Fibroblast of peridontal ligament (primary cell): ENCODE results near the gene MYO16.
A peak's percentile ranks its signal among the peaks of the same experiment; 100 is the strongest.
"Not testable (repeated sequence)": the region's sequence is repeated elsewhere in the genome, so short reads cannot be mapped to it uniquely, and the experiment has no call there.

ENCODE experiments used
- DNase-seq: peaks from one replicate; pipeline ENCODE4 v3.0.0-alpha.2; 2010; ENCODE audit errors: extremely low read depth

Gene MYO16

DNA sequence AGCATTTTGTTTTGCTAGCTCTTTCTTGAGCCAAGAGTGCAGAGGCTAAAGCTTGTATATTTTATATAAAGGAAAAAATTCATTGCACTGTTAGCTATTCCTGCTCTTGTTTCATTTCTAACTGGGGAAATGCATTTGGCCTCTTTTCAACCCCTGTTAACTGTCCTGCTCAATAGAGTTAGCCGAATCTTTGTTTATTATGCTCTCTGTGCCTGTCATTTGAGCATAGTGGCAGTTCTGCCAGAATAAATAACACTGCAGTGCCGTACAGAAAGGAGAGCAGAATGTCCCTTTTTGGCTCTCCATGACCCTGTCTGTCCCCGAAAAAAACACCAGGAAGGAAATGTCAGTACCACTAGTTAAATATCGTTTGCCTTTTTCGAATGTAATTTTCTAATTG is 350.8 kb downstream of the MYO16 start:
- peak; percentile 46 for DNase-seq

DNA sequence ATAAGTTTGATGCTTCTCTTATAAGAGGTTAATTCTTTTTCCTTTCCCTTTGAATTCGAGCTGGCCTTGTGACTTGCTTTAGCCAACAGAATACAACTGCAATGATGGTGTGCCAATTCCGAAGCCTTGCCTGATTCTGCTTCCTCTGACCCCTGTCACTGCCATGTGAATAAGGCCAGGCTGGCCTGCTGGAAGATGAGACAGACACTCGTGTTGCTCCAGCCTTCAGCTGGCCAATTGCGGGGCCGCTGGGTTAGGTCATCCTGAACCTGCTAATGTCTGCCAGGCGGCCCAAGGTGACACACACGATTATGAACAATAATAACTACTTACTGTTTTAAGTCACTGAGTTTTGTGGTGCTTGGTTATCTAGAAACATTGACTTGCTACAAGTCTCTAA is 352.0 kb downstream of the MYO16 start:
- DNase-seq: no peak

DNA sequence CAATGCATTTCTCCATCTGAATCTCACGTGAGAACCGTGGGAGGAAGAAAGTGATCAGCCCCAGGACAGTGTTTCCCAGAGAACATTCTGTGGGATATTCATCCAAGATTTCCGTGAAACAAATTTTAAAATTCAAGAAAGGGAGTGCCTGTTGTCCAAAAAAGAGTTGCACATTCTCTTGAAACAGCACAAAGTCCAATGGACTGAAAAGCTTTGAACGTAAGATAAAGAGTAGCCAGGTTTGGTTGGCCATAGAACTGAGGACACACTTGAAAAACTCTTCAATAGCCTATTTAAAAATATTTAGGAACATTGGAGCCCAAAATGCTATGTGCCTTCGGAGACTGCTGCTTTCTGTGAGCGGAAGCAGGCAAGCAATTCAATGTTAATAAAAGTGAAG is 353.9 kb downstream of the MYO16 start:
- DNase-seq: no peak

GRCh38 chr13:108984251-108984920 is 355.0 kb downstream of the MYO16 start:
- DNase-seq: no peak

- DNase-seq: peak; percentile 92
Observed at GRCh38 chr13:108985166-108985565, 355.8 kb downstream of the MYO16 start.

DNA sequence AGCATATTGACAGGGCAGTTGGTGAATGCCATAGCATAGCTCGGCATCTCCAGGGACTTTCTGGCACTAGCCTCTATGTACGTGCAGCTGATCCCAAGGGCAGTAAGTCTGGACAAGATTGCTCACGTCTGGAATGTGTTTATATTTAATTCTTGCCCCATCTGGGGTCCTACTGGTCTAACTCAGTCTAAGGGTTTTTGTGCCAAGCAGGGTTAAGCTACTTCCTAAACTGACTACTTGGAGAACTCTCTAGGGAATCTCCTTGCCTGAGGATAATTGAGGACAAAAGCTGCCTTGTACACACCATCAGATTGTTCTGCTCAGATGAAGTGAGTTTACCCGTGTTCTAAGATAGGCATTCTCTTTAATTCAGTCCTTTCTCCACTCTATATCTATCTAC is 358.1 kb downstream of the MYO16 start:
- peak; percentile 94 for DNase-seq

DNA sequence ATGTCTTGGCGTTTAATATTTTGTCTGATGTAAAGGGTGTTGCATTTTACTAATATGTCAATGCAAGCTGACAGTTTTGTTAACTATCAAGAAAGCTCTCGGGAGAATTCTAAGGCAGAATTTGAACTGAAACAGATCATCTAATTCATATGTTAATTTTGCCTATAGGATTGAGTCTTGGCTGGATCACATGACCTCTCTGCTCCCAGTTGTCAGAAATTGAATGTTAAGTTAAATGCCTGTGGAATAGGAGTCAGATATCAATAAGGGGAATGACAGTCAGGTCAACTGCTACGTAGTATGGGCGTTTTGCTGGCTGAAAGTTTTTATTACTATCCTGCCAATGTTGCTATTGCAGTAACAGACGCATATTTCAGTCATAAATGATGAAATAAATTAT is 358.5 kb downstream of the MYO16 start:
- no peak for DNase-seq

DNA sequence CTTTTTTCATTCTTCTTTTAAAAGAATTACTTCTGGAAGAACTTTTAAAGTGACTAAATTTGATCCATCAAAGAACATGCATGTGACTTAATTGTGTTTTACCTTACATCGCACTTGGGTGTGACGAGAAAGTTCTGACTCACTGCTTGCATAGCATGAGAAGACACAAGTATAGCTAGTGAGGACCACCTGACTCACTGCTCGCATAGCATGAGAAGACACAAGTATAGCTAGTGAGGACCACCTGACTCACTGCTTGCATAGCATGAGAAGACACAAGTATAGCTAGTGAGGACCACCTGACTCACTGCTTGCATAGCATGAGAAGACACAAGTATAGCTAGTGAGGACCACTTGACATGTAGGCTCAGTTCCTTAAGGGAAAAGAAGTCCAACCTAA is 362.0 kb downstream of the MYO16 start:
- DNase-seq: not testable (repeated sequence)

DNA sequence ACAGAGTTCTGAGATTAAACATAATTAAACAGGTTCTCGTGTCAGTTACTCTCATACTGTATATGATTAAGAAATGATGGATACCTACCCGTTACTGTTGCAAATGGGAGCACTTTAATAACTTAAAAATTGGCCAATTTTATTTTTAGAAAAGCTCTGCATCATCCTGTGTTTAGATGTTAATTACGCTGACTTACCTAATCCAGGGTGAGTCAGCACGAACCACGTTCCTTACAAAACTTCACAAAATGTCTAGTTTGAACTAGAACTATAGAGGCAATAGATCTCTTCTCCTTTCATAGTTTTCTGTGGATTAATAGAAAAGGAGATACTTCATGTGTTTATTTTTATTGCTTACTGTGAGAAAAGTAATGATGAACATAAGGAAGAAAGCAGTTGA is 363.9 kb downstream of the MYO16 start:
- DNase-seq: peak; percentile 75

DNA sequence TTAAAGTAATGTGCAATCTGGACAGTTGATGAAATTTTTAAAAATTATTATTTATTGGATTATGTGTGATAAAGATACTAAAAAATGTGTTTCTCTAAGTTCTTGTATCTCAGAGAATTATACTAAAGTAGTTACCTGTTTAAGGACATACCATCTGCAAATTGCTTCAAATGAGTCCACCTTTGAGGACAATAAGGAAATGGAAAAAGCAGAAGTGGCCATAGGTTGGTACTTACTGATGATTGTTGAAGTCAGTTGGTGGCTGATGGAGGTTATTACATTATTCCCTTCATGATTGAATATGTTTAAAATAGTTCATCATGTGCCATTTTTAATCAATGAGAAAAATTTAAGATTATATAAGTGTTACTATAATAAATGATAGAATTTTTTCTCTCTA is 367.0 kb downstream of the MYO16 start:
- no peak for DNase-seq

DNA sequence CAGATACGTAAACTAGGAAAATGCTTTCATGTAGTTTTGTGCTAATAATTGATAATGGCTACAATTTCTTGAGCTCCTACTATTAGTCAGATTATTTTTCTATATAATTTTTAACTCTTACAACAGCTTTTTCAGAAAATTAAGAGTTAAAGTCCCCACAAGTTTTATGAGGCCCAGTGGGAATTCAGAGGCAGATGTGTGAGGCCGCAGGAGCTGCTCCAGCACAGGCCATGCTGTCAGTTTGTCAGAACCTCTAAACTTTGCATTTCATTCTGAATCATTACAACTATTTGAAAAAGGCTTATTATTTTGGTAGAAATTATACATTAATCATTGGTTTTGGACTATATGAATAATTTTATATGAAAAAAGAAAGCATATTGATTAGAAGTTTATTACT is 370.8 kb downstream of the MYO16 start:
- no peak for DNase-seq

DNA sequence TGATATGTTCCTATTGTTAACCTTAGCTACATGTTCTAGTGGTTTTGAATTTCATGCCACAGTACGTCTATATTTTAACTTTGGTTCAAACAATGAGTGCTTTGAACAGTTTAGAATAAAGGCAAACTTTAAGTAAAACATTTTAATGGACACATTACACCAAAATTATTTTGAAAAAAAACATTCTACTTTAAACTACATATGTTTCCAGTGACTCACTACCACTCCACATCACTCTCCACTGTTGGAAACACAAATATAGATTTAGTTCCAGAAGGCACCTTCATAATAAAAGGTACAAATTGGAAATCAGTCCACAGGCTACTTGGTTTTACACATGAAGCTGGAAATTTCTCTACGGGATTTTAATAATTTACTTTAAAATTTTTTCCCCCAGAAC is 373.5 kb downstream of the MYO16 start:
- no peak for DNase-seq

DNA sequence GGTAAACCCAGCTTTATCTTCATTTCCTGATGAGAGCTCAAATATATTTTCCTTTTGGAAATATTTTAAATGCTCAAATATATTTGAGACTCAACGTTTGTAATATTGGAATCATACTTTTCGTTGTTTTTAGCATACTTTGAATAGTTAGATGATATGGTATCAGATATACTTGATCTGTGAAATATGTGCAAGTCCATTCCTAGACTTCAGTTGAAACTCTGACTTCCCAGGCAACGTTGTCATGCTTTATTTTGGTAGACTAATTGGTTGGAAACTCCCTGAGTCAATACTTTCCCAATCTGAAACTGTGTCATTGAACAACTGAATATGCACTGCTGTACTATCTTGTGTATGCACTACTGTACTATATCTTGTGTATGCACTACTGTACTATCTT is 378.5 kb downstream of the MYO16 start:
- DNase-seq: peak; percentile 54

DNA sequence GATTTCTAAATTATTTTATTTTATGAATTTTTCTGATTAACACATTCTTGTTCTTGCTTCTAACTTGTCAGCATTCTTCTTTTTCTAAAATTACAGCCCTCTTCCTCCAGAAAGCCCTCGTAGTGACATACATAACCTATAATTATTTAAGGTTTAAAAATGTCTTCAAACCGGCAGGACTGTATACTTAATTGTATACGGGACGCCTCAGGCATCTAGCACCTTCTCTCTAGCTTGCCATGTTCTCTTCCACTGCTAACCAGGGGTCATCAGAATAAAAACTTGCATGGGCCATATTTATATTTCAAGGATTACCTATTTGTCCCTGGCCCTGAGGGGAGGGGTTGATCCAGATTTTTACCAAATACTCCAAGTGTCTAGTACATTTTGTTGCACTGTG is 380.3 kb downstream of the MYO16 start:
- no peak for DNase-seq

GRCh38 chr13:109010912-109011311 is 381.5 kb downstream of the MYO16 start:
- no peak for DNase-seq

- DNase-seq: no peak
Observed at GRCh38 chr13:109012115-109012514, 382.7 kb downstream of the MYO16 start.

DNA sequence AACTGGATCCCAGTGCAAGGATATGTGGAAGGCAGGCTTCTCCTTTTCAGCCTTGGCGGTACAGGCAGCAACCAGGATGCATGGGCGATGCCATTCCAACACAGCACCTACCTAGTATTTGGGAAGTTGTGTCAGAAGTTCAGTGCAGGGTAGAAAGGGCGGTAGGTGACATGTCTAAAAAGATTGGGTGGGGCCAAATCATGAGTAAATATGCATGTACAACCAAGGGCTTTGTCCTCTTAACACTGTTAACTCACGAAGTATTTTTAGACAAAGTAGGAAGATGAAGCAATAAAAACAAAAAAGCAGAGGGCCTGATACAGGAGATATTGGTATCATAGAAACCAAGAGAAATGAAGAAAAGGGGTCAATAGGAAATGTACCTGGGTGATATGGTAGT is 392.1 kb downstream of the MYO16 start:
- no peak for DNase-seq

DNA sequence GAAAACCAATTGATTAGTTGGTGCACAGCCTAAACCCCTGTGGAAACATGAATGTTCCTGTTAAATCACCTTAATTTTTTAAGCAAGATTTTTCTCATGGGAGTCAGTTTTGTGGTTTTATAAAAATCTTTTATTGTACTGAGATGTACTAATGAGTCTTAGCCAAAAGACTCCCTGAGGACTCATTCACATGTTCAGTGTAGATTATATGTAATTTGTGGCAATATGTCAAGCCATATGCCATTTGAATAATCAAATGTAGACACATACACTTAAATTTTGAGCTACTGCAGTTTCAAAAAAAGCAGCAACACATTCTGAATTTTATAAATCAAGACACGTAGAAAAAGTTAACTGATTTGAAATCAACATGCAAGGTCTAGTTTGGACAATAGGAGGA is 395.2 kb downstream of the MYO16 start:
- DNase-seq: no peak

GRCh38 chr13:109026266-109026665 is 396.9 kb downstream of the MYO16 start:
- DNase-seq: no peak

DNA sequence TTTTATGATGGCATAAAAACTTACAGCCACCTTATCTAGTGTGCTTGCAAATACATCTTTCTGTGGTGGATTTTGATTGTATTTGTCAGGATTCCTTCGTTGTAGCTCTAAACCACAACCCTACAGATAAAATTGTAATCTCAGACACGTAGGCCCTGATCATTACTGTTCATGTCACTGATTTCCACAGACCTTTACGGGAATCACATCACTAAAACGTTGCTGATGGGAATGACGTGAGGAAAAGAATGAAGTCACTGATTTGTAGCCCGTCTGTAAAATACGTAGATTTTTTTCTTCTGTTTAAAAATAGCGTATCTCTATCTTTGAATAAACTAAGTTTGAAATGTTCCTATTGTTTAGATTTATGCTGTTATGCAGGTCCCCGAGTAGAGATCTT is 399.2 kb downstream of the MYO16 start:
- DNase-seq: no peak

- DNase-seq: no peak
Observed at GRCh38 chr13:109033090-109033489, 403.7 kb downstream of the MYO16 start.

GRCh38 chr13:109036078-109036780 is 406.8 kb downstream of the MYO16 start:
- peak; percentile 45 for DNase-seq

GRCh38 chr13:109043636-109044035 is 414.2 kb downstream of the MYO16 start:
- no peak for DNase-seq

- no peak for DNase-seq
Observed at GRCh38 chr13:109055850-109056249, 426.4 kb downstream of the MYO16 start.
